GM19023 (cell line): ENCODE data around the gene PTP4A2.
"Not testable (repeated sequence)": the region's sequence is repeated elsewhere in the genome, so short reads cannot be mapped to it uniquely, and the experiment has no call there.

ENCODE experiments used
- ATAC-seq: cut with Tn5 transposase; IDR thresholded peaks from one replicate; pipeline ENCODE4 v1.9.1; 2021; ENCODE audit warnings: mild to moderate bottlenecking, moderate library complexity; ENCODE audit not compliant: unreplicated experiment

Gene PTP4A2

GRCh38 chr1:31895474-31896198 lies 42.5 kb downstream of the PTP4A2 start:
- ATAC-seq: not testable (repeated sequence)

GRCh38 chr1:31891280-31891679 lies 46.9 kb downstream of the PTP4A2 start:
- ATAC-seq: no peak

GRCh38 chr1:31888291-31888690 lies 49.9 kb downstream of the PTP4A2 start:
- ATAC-seq: no peak

- ATAC-seq: no peak
These were observed 51.3 kb downstream of the PTP4A2 start for GRCh38 chr1:31886866-31887265.

DNA sequence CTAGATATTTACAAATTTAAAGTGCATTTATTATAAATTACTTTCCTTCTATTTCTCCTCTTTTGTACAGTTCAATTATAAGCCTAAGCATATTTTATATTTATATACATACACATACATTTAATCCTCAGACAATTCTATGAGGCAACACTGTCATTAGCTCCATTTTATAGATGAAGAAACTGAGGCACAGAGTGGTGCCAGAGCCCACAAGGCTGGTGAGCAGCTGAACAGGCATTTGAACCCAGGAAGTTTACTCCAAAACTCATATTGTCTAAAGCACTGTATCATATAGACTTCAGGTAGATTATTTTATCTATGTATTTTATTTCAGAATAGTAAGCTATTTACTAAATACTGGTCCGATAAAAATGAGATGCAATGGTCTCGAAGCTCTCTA lies 52.3 kb downstream of the PTP4A2 start:
- no peak for ATAC-seq

DNA sequence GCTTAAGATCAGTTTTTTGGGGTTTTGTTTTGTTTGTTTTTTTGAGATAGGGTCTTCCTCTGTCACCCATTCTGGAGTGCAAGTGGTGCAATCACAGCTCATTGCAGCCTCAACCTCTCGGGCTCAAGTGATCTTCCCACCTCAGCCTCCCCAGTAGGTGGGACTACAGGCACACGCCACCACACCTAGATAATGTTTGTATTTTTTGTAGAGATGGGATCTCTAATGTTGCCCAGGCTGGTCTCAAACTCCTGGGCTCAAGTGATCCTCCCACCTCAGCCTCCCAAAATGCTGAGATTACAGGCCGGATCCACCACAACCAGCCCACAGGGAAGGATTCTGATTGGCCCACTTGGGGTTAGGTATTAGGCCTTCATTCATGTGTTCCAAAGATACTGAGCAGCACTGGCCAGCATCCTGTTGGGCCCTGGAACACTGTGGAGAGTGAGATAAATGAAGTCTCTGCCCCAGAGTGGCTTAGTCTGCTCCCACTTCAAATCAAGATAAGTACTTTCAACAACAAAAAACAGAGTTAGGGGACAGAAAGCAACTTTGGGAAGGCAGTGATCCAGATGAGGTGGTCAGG lies 54.7 kb downstream of the PTP4A2 start:
- ATAC-seq: no peak

DNA sequence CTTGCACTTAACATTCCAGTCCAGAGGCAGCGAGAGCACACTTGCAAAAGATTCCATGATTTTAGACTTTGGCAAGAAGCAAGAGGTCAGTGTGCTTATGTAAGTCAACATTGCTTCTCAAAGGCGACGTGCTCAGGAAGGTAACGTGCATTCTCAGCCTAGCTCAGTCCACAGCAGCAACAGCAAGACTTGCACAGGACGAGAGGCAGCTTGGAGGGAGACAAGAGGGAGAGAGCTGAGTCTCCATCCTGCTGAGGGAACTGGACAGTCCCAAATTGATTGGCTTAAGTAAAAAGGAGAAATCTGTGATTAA lies 56.5 kb downstream of the PTP4A2 start:
- no peak for ATAC-seq

- no peak for ATAC-seq
These were observed 57.0 kb downstream of the PTP4A2 start for GRCh38 chr1:31880957-31881687.

DNA sequence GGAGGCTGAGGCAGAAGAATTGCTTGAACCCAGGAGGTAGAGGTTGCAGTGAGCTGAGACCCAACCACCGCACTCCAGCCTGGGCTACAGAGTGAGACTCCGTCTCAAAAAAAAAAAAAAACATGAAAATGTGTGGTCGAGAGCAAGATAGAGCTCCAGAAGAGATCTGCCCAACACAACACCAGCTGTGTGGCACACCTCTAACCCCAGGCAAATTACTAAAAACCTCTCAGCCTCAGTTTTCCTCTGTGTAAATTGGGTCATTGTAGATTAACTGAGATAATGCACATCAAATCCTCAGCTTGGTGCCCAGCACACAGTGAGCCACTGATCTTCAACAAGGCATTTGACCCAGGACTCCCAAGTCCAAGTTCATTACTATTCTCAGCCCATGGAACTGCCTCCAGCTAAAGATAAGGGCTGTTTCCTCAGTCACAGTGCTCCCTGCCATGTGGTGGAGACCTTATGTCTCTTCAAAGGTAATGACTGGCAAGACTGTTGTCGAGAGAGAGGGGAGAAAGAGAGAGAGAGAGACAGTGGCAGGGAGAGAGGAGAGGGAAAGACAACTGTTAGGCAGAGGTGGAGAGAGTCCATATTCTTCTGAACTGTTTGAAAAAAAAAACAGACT lies 58.1 kb downstream of the PTP4A2 start:
- ATAC-seq: no peak

- ATAC-seq: no peak
These were observed 60.1 kb downstream of the PTP4A2 start for GRCh38 chr1:31878058-31878457.

DNA sequence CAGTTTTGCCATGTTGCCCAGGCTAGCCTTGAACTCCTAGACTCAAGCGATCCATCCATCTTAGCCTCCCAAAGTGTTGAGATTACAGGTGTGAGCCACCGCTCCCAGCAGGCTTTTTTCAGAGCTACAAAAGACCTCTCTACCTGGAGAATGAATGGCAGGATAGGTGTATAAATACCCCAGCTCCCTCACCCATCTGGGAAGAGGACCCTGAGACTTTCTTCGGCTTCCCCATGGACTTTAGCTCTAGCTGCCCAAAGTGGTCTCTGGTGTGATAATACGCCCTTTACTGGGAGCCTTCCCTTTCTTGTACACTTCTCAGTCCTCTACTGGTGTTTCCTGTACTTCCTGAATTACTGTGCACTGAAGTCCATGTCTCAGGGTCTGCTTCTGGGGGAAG lies 60.6 kb downstream of the PTP4A2 start:
- no peak for ATAC-seq

- no peak for ATAC-seq
These were observed 62.4 kb downstream of the PTP4A2 start for GRCh38 chr1:31875636-31876236.

- no peak for ATAC-seq
These were observed 63.2 kb downstream of the PTP4A2 start for GRCh38 chr1:31874942-31875341.

DNA sequence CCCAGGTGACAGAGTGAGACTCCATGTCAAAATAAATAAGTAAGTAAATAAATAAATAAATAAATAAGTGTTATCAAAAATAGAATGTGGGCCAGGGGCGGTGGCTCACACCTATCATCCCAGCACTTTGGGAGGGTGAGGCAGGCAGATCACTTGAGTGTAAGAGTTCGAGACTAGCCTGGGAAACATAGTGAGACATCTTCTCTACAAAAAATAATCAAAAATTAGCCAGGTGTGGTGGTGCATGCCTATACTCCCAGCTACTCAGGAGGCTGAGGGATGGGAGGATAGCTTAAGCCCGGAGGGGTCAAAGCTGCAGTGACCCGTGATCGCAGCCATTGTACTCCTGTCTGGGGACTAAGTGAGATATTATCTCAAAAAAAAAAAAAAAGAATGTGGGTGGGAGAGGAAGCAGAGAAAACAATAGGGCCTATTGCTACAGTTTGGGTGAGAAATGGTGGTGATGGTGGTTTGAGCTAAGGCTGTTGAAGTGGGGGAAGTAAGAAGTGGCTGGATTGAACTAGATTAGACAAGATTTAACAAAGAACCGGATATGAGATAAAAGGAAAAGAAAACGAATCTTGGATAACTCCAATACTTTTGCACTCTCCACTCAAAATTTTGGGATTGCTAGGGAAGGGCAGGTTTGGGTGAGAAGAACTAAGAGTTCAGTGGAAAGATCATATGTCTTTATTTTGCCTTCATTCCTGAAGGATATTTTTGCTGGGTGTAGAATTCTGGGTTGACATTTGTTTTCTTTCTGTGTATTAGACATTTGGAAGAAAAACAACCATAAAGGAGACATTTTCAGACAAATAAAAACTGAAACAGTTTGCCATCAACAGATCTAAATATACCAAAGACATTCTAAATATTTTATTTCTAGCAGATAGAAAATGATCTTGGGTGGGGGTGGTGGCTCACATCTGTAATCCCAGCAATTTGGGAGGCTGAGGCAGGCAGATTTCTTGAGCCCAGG lies 65.2 kb downstream of the PTP4A2 start:
- no peak for ATAC-seq

- ATAC-seq: no peak
These were observed 66.5 kb downstream of the PTP4A2 start for GRCh38 chr1:31871703-31872102.

DNA sequence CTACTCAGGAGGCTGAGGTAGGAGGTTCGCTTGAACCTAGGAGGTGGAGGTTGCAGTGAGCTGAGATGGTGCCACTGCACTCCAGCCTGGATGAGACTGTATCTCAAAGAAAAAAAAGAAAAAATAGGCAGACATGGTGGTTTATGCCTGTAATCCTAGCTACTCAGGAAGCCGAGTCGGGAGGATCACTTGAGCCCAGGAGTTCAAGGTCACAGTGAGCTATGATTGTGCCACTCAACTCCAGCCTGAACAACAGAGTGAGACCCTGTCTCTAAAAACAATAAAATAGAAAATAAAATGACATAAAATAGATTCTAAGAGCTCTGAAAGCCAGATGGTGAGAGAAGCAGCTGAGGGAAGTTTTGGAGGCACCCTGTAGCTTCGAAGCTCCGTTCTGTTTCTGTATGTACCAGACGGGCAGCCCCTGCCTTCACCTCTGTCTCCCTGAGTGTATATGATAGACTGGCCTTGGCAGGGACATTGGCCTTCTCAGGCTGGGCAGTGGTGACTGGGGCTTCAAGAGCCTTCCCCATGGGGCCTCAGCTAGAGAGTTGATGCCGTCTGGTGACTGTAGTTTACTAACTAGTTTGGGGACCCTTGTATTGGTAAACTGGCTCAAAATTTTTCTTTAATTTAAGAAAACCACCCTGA lies 68.0 kb downstream of the PTP4A2 start:
- ATAC-seq: no peak

GRCh38 chr1:31869449-31869848 lies 68.7 kb downstream of the PTP4A2 start:
- no peak for ATAC-seq

GRCh38 chr1:31868862-31869261 lies 69.3 kb downstream of the PTP4A2 start:
- no peak for ATAC-seq

- ATAC-seq: no peak
These were observed 70.6 kb downstream of the PTP4A2 start for GRCh38 chr1:31867546-31867945.
